Skeletal muscle cell (primary cell): Measurements from ENCODE around the gene SLC66A1.
"Not testable (repeated sequence)": the region's sequence is repeated elsewhere in the genome, so short reads cannot be mapped to it uniquely, and the experiment has no call there.

Source experiments
- DNase-seq: peaks from one replicate; pipeline ENCODE4 v3.0.0-alpha.2; 2010; ENCODE audit warnings: low read depth
- H3K4me3 ChIP-seq: 2 replicates; pipeline ENCODE4 v1.5.1; 2011; ENCODE audit warnings: low read depth, mild to moderate bottlenecking, control low read depth, low read length, moderate library complexity

Gene SLC66A1

GRCh38 chr1:19311931-19312781 lies at the start of gene SLC66A1, which contains the start of gene AKR7A2:
SLC66A1 (plus strand) TSS chr1:19312326; CDS start chr1:19317678, 5,352 bp downstream.
AKR7A2 (minus strand) TSS chr1:19312144; CDS start chr1:19312124, 20 bp downstream.
- DNase-seq = peak; percentile 68
- H3K4me3 ChIP-seq = peak within 1 kb of the TSS; percentile 70

- no peak for DNase-seq
- H3K4me3 ChIP-seq = no peak overlapping the region
Measured at GRCh38 chr1:19262744-19263143, 49.4 kb upstream of the SLC66A1 start.

- H3K4me3 ChIP-seq = no peak overlapping the region
- DNase-seq = no peak
Measured at GRCh38 chr1:19268445-19268844, 43.7 kb upstream of the SLC66A1 start.

- not testable (repeated sequence) for DNase-seq, H3K4me3 ChIP-seq
Measured at GRCh38 chr1:19269427-19270342, 42.4 kb upstream of the SLC66A1 start.

- DNase-seq, H3K4me3 ChIP-seq: not testable (repeated sequence)
Measured at GRCh38 chr1:19270343-19270730, 41.8 kb upstream of the SLC66A1 start.

- DNase-seq = no peak
- H3K4me3 ChIP-seq = no peak overlapping the region
Measured at GRCh38 chr1:19272064-19272463, 40.1 kb upstream of the SLC66A1 start.

- H3K4me3 ChIP-seq = no peak overlapping the region
- DNase-seq = no peak
Measured at GRCh38 chr1:19273106-19273843, 38.9 kb upstream of the SLC66A1 start.

GRCh38 chr1:19273844-19274531 lies 38.1 kb upstream of the SLC66A1 start:
- not testable (repeated sequence) for DNase-seq, H3K4me3 ChIP-seq

GRCh38 chr1:19274636-19275035 lies 37.5 kb upstream of the SLC66A1 start:
- no peak for DNase-seq
- no peak overlapping the region for H3K4me3 ChIP-seq

- H3K4me3 ChIP-seq = no peak overlapping the region
- no peak for DNase-seq
Measured at GRCh38 chr1:19283891-19284290, 28.2 kb upstream of the SLC66A1 start.

- no peak overlapping the region for H3K4me3 ChIP-seq
- no peak for DNase-seq
Measured at GRCh38 chr1:19284881-19285280, 27.2 kb upstream of the SLC66A1 start.

- not testable (repeated sequence) for H3K4me3 ChIP-seq, DNase-seq
Measured at GRCh38 chr1:19285366-19285765, 26.8 kb upstream of the SLC66A1 start.

- not testable (repeated sequence) for DNase-seq, H3K4me3 ChIP-seq
Measured at GRCh38 chr1:19285807-19286206, 26.3 kb upstream of the SLC66A1 start.

GRCh38 chr1:19287436-19288185 lies 24.5 kb upstream of the SLC66A1 start:
- DNase-seq = no peak
- no peak overlapping the region for H3K4me3 ChIP-seq

- peak within 1 kb of the TSS; percentile 28 for H3K4me3 ChIP-seq
- DNase-seq = not testable (repeated sequence)
Measured at GRCh38 chr1:19288324-19289241, 23.5 kb upstream of the SLC66A1 start, which contains the start of gene AKR7A3. AKR7A3 (minus strand) TSS chr1:19288770; CDS start chr1:19288709, 61 bp downstream.

- no peak overlapping the region for H3K4me3 ChIP-seq
- no peak for DNase-seq
Measured at GRCh38 chr1:19289244-19289643, 22.9 kb upstream of the SLC66A1 start.

- no peak for DNase-seq
- H3K4me3 ChIP-seq = no peak overlapping the region
Measured at GRCh38 chr1:19294638-19295037, 17.5 kb upstream of the SLC66A1 start.
